ENCODE measurements around the gene LIMCH1. TPM values are rescaled to one million over a fixed set of nuclear protein-coding genes. Genes with fewer than 3 reads are reported as not detected.

Gene LIMCH1
- polyA plus RNA-seq, 1 donor (not counting 4 experiments of a cell fraction or from before 2014, with no cell fraction given): 1.1 TPM

GRCh38 chr4:41665636-41666207 lies 127.8 kb downstream of the LIMCH1 start:
- H3K27me3 ChIP-seq (ENCODE audit: control insufficient read depth, extremely low read depth, insufficient read depth, low read length): no peaks in the 10 kb centered on the region
- no peak overlapping the region for H3K9ac ChIP-seq (ENCODE audit: control insufficient read depth, extremely low read depth, insufficient read depth, low read length)
- no peak for DNase-seq (ENCODE audit: low read depth, low spot score)
- no peak overlapping the region for H2AFZ ChIP-seq (ENCODE audit: control insufficient read depth, low read length)
- H3K4me2 ChIP-seq (ENCODE audit: control insufficient read depth, extremely low read depth, insufficient read depth, low read depth, low read length): no peak overlapping the region
- H3K36me3 ChIP-seq (ENCODE audit: control insufficient read depth in 2 of 2, extremely low read depth in 1 of 2, insufficient read depth in 2 of 2, low read length in 2 of 2): no peaks in the 10 kb centered on the region
- no peak for FAIRE-seq
- no peaks in the 10 kb centered on the region for H3K9me1 ChIP-seq (ENCODE audit: control insufficient read depth, extremely low read depth, insufficient read depth, low read length)
- dilution Hi-C loops (cut with MboI; ENCODE audit: extremely low pct_ligation_motif_present, low sequenced_read_pairs): no loop called here
- no peak overlapping the region for H3K4me3 ChIP-seq (ENCODE audit: control insufficient read depth in 2 of 3, extremely low read depth in 1 of 3, insufficient read depth in 2 of 3, low read depth in 1 of 3, low read length in 3 of 3)
- H4K20me1 ChIP-seq (ENCODE audit: control insufficient read depth, extremely low read depth, insufficient read depth, low read length): no peaks in the 10 kb centered on the region
- no peaks in the 10 kb centered on the region for H3K9me3 ChIP-seq (ENCODE audit: control insufficient read depth, low read depth, low read length)
- H3K27ac ChIP-seq (ENCODE audit: control insufficient read depth, insufficient read depth, low read length): no peak overlapping the region
- TF ChIP-seq CTCF (optimal IDR thresholded peaks at IDR 0.05 in 1 of 3, IDR thresholded peaks at IDR 0.05 in 1 of 3, conservative IDR thresholded peaks at IDR 0.05 in 1 of 3; ENCODE audit: extremely low read depth in 1 of 3, insufficient read depth in 2 of 3, low read length in 3 of 3): no peak
- TF ChIP-seq EZH2 (IDR thresholded peaks at IDR 0.05; ENCODE audit: low read length): no peak
- H3K4me1 ChIP-seq (ENCODE audit: control insufficient read depth, extremely low read depth, insufficient read depth, low read length): peaks cover 2% of the 10 kb centered on the region
- no peaks in the 10 kb centered on the region for H3K79me2 ChIP-seq (ENCODE audit: control insufficient read depth, insufficient read depth, low read length)

GRCh38 chr4:41668024-41668423 lies 130.1 kb downstream of the LIMCH1 start:
- H3K79me2 ChIP-seq (ENCODE audit: control insufficient read depth, insufficient read depth, low read length): no peaks in the 10 kb centered on the region
- H2AFZ ChIP-seq (ENCODE audit: control insufficient read depth, low read length): no peak overlapping the region
- H3K9me1 ChIP-seq (ENCODE audit: control insufficient read depth, extremely low read depth, insufficient read depth, low read length): no peaks in the 10 kb centered on the region
- H3K4me2 ChIP-seq (ENCODE audit: control insufficient read depth, extremely low read depth, insufficient read depth, low read depth, low read length): no peak overlapping the region
- TF ChIP-seq EZH2 (IDR thresholded peaks at IDR 0.05; ENCODE audit: low read length) (no peak), CTCF (optimal IDR thresholded peaks at IDR 0.05 in 1 of 3, IDR thresholded peaks at IDR 0.05 in 1 of 3, conservative IDR thresholded peaks at IDR 0.05 in 1 of 3; ENCODE audit: extremely low read depth in 1 of 3, insufficient read depth in 2 of 3, low read length in 3 of 3) (no peak)
- H3K27me3 ChIP-seq (ENCODE audit: control insufficient read depth, extremely low read depth, insufficient read depth, low read length): no peaks in the 10 kb centered on the region
- H3K4me1 ChIP-seq (ENCODE audit: control insufficient read depth, extremely low read depth, insufficient read depth, low read length): peaks cover 2% of the 10 kb centered on the region
- H3K27ac ChIP-seq (ENCODE audit: control insufficient read depth, insufficient read depth, low read length): no peak overlapping the region
- FAIRE-seq: no peak
- no peak for DNase-seq (ENCODE audit: low read depth, low spot score)
- H3K4me3 ChIP-seq (ENCODE audit: control insufficient read depth in 2 of 3, extremely low read depth in 1 of 3, insufficient read depth in 2 of 3, low read depth in 1 of 3, low read length in 3 of 3): no peak overlapping the region
- no peaks in the 10 kb centered on the region for H4K20me1 ChIP-seq (ENCODE audit: control insufficient read depth, extremely low read depth, insufficient read depth, low read length)
- H3K9ac ChIP-seq (ENCODE audit: control insufficient read depth, extremely low read depth, insufficient read depth, low read length): no peak overlapping the region
- dilution Hi-C loops (cut with MboI; ENCODE audit: extremely low pct_ligation_motif_present, low sequenced_read_pairs): no loop called here
- H3K9me3 ChIP-seq (ENCODE audit: control insufficient read depth, low read depth, low read length): no peaks in the 10 kb centered on the region
- no peaks in the 10 kb centered on the region for H3K36me3 ChIP-seq (ENCODE audit: control insufficient read depth in 2 of 2, extremely low read depth in 1 of 2, insufficient read depth in 2 of 2, low read length in 2 of 2)

Measured in keratinocyte (primary cell).